ENCODE measurements around the gene LTB4R2. TPM values are rescaled to one million over a fixed set of nuclear protein-coding genes. Genes with fewer than 3 reads are reported as not detected.

Gene LTB4R2
- total RNA-seq, 1 donor from 2014 or later = 13.3 TPM

GRCh38 chr14:24338843-24339242, 28.9 kb downstream of the LTB4R2 start:
- peaks cover 35% of the 10 kb centered on the region for H3K27me3 Mint-ChIP-seq (ENCODE audit: unreplicated experiment)
- H3K27ac Mint-ChIP-seq (ENCODE audit: unreplicated experiment) = no peak overlapping the region
- no peak for TF ChIP-seq CTCF (IDR thresholded peaks at IDR 0.05; ENCODE audit: unreplicated experiment)
- no peak for DNase-seq (ENCODE audit: low spot score)
- H3K36me3 Mint-ChIP-seq (ENCODE audit: low read depth, unreplicated experiment) = peaks cover 3% of the 10 kb centered on the region
- peaks cover 27% of the 10 kb centered on the region for H3K4me1 Mint-ChIP-seq (ENCODE audit: unreplicated experiment)
- no peak overlapping the region for H3K4me3 Mint-ChIP-seq (ENCODE audit: unreplicated experiment)
- no peaks in the 10 kb centered on the region for H3K9me3 Mint-ChIP-seq (ENCODE audit: unreplicated experiment)

GRCh38 chr14:24339284-24340151, 29.6 kb downstream of the LTB4R2 start, which contains the start of gene RIPK3:
Gene RIPK3, minus strand, starts transcription at chr14:24339991. Its CDS starts 165 bp downstream, at chr14:24339826.
- H3K4me3 Mint-ChIP-seq (ENCODE audit: unreplicated experiment) = peak within 1 kb of the TSS; percentile 56
- no peaks in the 10 kb centered on the region for H3K36me3 Mint-ChIP-seq (ENCODE audit: low read depth, unreplicated experiment)
- DNase-seq (ENCODE audit: low spot score) = no peak
- H3K4me1 Mint-ChIP-seq (ENCODE audit: unreplicated experiment) = peaks cover 27% of the 10 kb centered on the region
- TF ChIP-seq CTCF (IDR thresholded peaks at IDR 0.05; ENCODE audit: unreplicated experiment) = no peak
- no peak within 1 kb of the TSS for H3K27ac Mint-ChIP-seq (ENCODE audit: unreplicated experiment)
- H3K27me3 Mint-ChIP-seq (ENCODE audit: unreplicated experiment) = peaks cover 35% of the 10 kb centered on the region
- no peaks in the 10 kb centered on the region for H3K9me3 Mint-ChIP-seq (ENCODE audit: unreplicated experiment)

GRCh38 chr14:24340606-24341005, 30.7 kb downstream of the LTB4R2 start:
- Mint-ChIP-seq H3K9me3 (ENCODE audit: unreplicated experiment) (no peaks in the 10 kb centered on the region), H3K4me1 (ENCODE audit: unreplicated experiment) (peaks cover 20% of the 10 kb centered on the region), H3K4me3 (ENCODE audit: unreplicated experiment) (no peak overlapping the region), H3K27me3 (ENCODE audit: unreplicated experiment) (peaks cover 28% of the 10 kb centered on the region), H3K27ac (ENCODE audit: unreplicated experiment) (no peak overlapping the region), H3K36me3 (ENCODE audit: low read depth, unreplicated experiment) (no peaks in the 10 kb centered on the region)
- no peak for TF ChIP-seq CTCF (IDR thresholded peaks at IDR 0.05; ENCODE audit: unreplicated experiment)
- no peak for DNase-seq (ENCODE audit: low spot score)

GRCh38 chr14:24342889-24343288, 32.9 kb downstream of the LTB4R2 start:
- no peak for TF ChIP-seq CTCF (IDR thresholded peaks at IDR 0.05; ENCODE audit: unreplicated experiment)
- Mint-ChIP-seq H3K4me1 (ENCODE audit: unreplicated experiment) (peaks cover 19% of the 10 kb centered on the region), H3K27me3 (ENCODE audit: unreplicated experiment) (peaks cover 16% of the 10 kb centered on the region), H3K9me3 (ENCODE audit: unreplicated experiment) (no peaks in the 10 kb centered on the region), H3K27ac (ENCODE audit: unreplicated experiment) (no peak overlapping the region), H3K4me3 (ENCODE audit: unreplicated experiment) (no peak overlapping the region), H3K36me3 (ENCODE audit: low read depth, unreplicated experiment) (no peaks in the 10 kb centered on the region)
- no peak for DNase-seq (ENCODE audit: low spot score)
